Fibroblast of pulmonary artery (primary cell): ENCODE measurements around the gene ALDH1A1.

Source experiments
- DNase-seq: peaks from one replicate; pipeline ENCODE4 v3.0.0-alpha.2; 2010; ENCODE audit warnings: low read depth
- H3K4me3 ChIP-seq: replicated peaks from 2 replicates; pipeline ENCODE4 v1.5.1; 2011; ENCODE audit warnings: low read depth, mild to moderate bottlenecking, control low read depth, low read length, moderate library complexity
- CTCF ChIP-seq: IDR thresholded peaks from 2 replicates; pipeline ENCODE4 v1.5.1; 2011; ENCODE audit warnings: mild to moderate bottlenecking, control low read depth, low read length, inconsistent platforms; ENCODE audit errors: missing control alignments

ALDH1A1 gene

GRCh38 chr9:72951520-72952380 is 1.1 kb downstream of the ALDH1A1 start:
- H3K4me3 ChIP-seq = no peak overlapping the region
- no peak for TF ChIP-seq CTCF
- no peak for DNase-seq

GRCh38 chr9:72950875-72951442 is 1.9 kb downstream of the ALDH1A1 start:
- H3K4me3 ChIP-seq = no peak overlapping the region
- no peak for TF ChIP-seq CTCF
- DNase-seq = no peak

- DNase-seq = no peak
- H3K4me3 ChIP-seq = no peak overlapping the region
- TF ChIP-seq CTCF = no peak
These were observed 2.9 kb downstream of the ALDH1A1 start for GRCh38 chr9:72949918-72950325.

GRCh38 chr9:72949244-72949582 is 3.6 kb downstream of the ALDH1A1 start:
- no peak for TF ChIP-seq CTCF
- DNase-seq = no peak
- no peak overlapping the region for H3K4me3 ChIP-seq

- DNase-seq = no peak
- H3K4me3 ChIP-seq = no peak overlapping the region
- TF ChIP-seq CTCF = no peak
These were observed 4.1 kb downstream of the ALDH1A1 start for GRCh38 chr9:72948575-72949243.

- no peak for TF ChIP-seq CTCF
- H3K4me3 ChIP-seq = no peak overlapping the region
- DNase-seq = no peak
These were observed 4.8 kb downstream of the ALDH1A1 start for GRCh38 chr9:72947984-72948465.
